ENCODE data around the gene CHAF1B. TPM values are rescaled to one million over a fixed set of nuclear protein-coding genes. Genes with fewer than 3 reads are reported as not detected.

Gene CHAF1B
- total RNA-seq, 2 experiments from 2014 or later = 9.9 to 24.0 TPM

DNA sequence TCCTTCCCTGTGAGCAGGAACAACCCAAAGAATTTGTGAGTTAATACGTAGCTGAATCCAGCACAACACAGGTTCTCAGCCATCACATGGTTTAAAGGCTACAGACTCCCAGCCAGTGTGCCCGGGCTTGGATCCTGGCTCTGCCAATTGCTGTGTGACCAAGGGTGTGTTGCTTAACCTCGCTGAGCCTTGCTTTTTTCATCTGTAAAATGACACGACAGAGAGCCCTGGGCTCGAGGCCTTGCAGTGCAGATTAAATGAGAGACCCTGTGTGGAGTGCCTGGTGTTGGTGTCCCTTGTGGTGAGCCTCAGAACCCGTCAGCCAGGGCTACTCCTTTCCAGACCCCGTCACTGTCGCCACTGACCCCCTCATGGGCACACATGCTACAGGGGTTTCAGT, 39.4 kb downstream of the CHAF1B start:
- Histone ChIP-seq H2AFZ (ENCODE audit: low read length) (no peak overlapping the region), H3K36me3 (ENCODE audit: insufficient read depth, low read length) (no peaks in the 10 kb centered on the region), H3K4me2 (ENCODE audit: low read length) (no peak overlapping the region), H3K4me3 (ENCODE audit: low read depth, low read length, poor library complexity, severe bottlenecking) (no peak overlapping the region), H3K79me2 (ENCODE audit: insufficient read depth, low read depth, low read length) (no peaks in the 10 kb centered on the region), H3K9me3 (ENCODE audit: low read length) (no peaks in the 10 kb centered on the region), H3K9me2 (ENCODE audit: insufficient read depth, low read length) (no peaks in the 10 kb centered on the region), H3K4me1 (ENCODE audit: insufficient read depth, low read length, poor library complexity, severe bottlenecking) (no peaks in the 10 kb centered on the region), H4K20me1 (ENCODE audit: insufficient read depth, low read length) (no peaks in the 10 kb centered on the region; the same call in 1 of the 2 replicates), H3K27ac (ENCODE audit: low read depth, low read length, poor library complexity, severe bottlenecking) (no peak overlapping the region)
- DNase-seq (ENCODE audit: low spot score) = no peak
- POLR2A ChIA-PET = no interaction called here
- TF ChIP-seq, protein P1, sequence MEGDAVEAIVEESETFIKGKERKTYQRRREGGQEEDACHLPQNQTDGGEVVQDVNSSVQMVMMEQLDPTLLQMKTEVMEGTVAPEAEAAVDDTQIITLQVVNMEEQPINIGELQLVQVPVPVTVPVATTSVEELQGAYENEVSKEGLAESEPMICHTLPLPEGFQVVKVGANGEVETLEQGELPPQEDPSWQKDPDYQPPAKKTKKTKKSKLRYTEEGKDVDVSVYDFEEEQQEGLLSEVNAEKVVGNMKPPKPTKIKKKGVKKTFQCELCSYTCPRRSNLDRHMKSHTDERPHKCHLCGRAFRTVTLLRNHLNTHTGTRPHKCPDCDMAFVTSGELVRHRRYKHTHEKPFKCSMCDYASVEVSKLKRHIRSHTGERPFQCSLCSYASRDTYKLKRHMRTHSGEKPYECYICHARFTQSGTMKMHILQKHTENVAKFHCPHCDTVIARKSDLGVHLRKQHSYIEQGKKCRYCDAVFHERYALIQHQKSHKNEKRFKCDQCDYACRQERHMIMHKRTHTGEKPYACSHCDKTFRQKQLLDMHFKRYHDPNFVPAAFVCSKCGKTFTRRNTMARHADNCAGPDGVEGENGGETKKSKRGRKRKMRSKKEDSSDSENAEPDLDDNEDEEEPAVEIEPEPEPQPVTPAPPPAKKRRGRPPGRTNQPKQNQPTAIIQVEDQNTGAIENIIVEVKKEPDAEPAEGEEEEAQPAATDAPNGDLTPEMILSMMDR (conservative IDR thresholded peaks at IDR 0.05; ENCODE audit: low read length) = no peak
- TF ChIP-seq EZH2phosphoT487 (IDR thresholded peaks at IDR 0.05; ENCODE audit: borderline replicate concordance, low read depth, low read length) = no peak
- CTCF ChIA-PET (ENCODE audit: unreplicated experiment) = no interaction called here
- no TSS peak for BruUV-seq (replicated peaks)
- intact Hi-C loops (cut with micrococcal nuclease; ENCODE audit: unreplicated experiment) = loop anchor here (5.0 kb wide), 2 partner anchors 163 to 503 kb away; no protein-coding TSS in a partner anchor

DNA sequence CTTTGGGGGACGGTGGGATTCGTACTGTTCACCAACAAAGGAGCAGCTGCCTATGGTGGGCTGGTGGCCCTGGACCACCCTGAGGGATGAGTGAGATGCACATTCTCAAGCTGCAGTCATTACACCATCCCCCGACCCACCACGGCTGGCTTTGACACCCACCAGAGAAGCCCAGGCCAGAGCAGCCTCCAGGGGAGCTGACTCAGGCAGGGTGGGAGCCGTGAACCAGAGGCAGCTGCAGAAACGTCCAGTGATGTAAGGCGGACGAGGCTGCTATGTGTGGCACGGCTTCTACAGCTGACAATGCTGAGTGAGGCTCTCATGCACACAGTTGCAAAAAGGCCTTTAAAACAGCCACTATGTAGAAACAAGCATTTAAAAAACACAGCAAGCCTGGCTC, 40.1 kb downstream of the CHAF1B start:
- CTCF ChIA-PET (ENCODE audit: unreplicated experiment) = no interaction called here
- no TSS peak for BruUV-seq (replicated peaks)
- intact Hi-C loops (cut with micrococcal nuclease; ENCODE audit: unreplicated experiment) = no loop called here

DNA sequence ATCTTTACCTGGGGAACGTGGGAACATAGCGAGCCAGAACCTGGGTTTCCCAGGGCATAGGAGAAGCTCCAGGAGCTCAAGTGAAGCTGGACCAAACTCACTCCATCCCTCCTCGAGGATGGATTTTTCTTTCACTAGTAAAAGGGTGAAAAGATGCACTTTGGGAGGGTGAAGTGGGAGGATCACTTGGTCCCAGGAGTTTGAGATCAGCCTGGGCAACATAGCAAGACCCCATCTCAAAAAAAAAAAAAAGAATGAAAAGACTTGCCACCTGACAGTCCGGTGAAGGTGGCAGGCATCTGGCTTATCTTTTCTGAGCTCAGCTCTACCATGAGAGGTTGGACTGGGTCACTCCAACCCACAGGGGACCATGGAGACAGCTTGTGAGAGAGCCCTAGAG, 42.3 kb downstream of the CHAF1B start:
- no peaks in the 10 kb centered on the region for H3K79me2 ChIP-seq (ENCODE audit: insufficient read depth, low read depth, low read length)
- CTCF ChIA-PET (ENCODE audit: unreplicated experiment) = no interaction called here
- POLR2A ChIA-PET = interaction anchor here (0.5 kb wide), 1 partner anchor 11 kb away, joined by 4 read pairs; no protein-coding TSS in a partner anchor
- no peak overlapping the region for H2AFZ ChIP-seq (ENCODE audit: low read length)
- no peaks in the 10 kb centered on the region for H3K9me2 ChIP-seq (ENCODE audit: insufficient read depth, low read length)
- no peaks in the 10 kb centered on the region for H4K20me1 ChIP-seq (ENCODE audit: insufficient read depth, low read length)
- no peak overlapping the region for H3K27ac ChIP-seq (ENCODE audit: low read depth, low read length, poor library complexity, severe bottlenecking)
- TF ChIP-seq EZH2phosphoT487 (IDR thresholded peaks at IDR 0.05; ENCODE audit: borderline replicate concordance, low read depth, low read length) = no peak
- TF ChIP-seq, protein P1 (conservative IDR thresholded peaks at IDR 0.05; ENCODE audit: low read length) = no peak
- intact Hi-C loops (cut with micrococcal nuclease; ENCODE audit: unreplicated experiment) = no loop called here
- no peak overlapping the region for H3K4me3 ChIP-seq (ENCODE audit: low read depth, low read length, poor library complexity, severe bottlenecking)
- no peaks in the 10 kb centered on the region for H3K9me3 ChIP-seq (ENCODE audit: low read length)
- no TSS peak for BruUV-seq (replicated peaks)
- DNase-seq (ENCODE audit: low spot score) = no peak
- no peak overlapping the region for H3K4me2 ChIP-seq (ENCODE audit: low read length)
- no peaks in the 10 kb centered on the region for H3K36me3 ChIP-seq (ENCODE audit: insufficient read depth, low read length)
- no peaks in the 10 kb centered on the region for H3K4me1 ChIP-seq (ENCODE audit: insufficient read depth, low read length, poor library complexity, severe bottlenecking)

More for the DNA sequence above, 40.1 kb downstream of the CHAF1B start:
- no peaks in the 10 kb centered on the region for H3K9me3 ChIP-seq (ENCODE audit: low read length)
- no peaks in the 10 kb centered on the region for H3K4me1 ChIP-seq (ENCODE audit: insufficient read depth, low read length, poor library complexity, severe bottlenecking)
- no peak overlapping the region for H2AFZ ChIP-seq (ENCODE audit: low read length)
- H3K4me3 ChIP-seq (ENCODE audit: low read depth, low read length, poor library complexity, severe bottlenecking) = no peak overlapping the region
- no peak overlapping the region for H3K27ac ChIP-seq (ENCODE audit: low read depth, low read length, poor library complexity, severe bottlenecking)
- H3K4me2 ChIP-seq (ENCODE audit: low read length) = no peak overlapping the region
- no peaks in the 10 kb centered on the region for H3K9me2 ChIP-seq (ENCODE audit: insufficient read depth, low read length)
- POLR2A ChIA-PET = no interaction called here
- TF ChIP-seq, protein P1 (conservative IDR thresholded peaks at IDR 0.05; ENCODE audit: low read length) = no peak
- no peak for TF ChIP-seq EZH2phosphoT487 (IDR thresholded peaks at IDR 0.05; ENCODE audit: borderline replicate concordance, low read depth, low read length)
- no peaks in the 10 kb centered on the region for H4K20me1 ChIP-seq (ENCODE audit: insufficient read depth, low read length)
- H3K36me3 ChIP-seq (ENCODE audit: insufficient read depth, low read length) = no peaks in the 10 kb centered on the region
- DNase-seq (ENCODE audit: low spot score) = no peak
- H3K79me2 ChIP-seq (ENCODE audit: insufficient read depth, low read depth, low read length) = no peaks in the 10 kb centered on the region
